KMS-11 (cell line): Measurements from ENCODE around the gene DOK4.

Experiments
- H2AFZ ChIP-seq: fragments of 200-600 bp; sonication (generic); 2 replicates; pipeline ENCODE4 v1.6.1; 2016; ENCODE audit warnings: antibody characterized with exemption, mixed run types, low read depth
- H3K27ac ChIP-seq: fragments of 200-600 bp; sonication (generic); 2 replicates; pipeline ENCODE4 v1.6.1; 2016; ENCODE audit warnings: mild to moderate bottlenecking, mixed run types
- H3K27me3 ChIP-seq: fragments of 200-600 bp; sonication (generic); 2 replicates; pipeline ENCODE4 v1.6.1; 2017; ENCODE audit warnings: mild to moderate bottlenecking, low read depth, mixed run types, moderate library complexity; ENCODE audit not compliant: insufficient read depth
- H3K36me3 ChIP-seq: fragments of 200-600 bp; sonication (generic); 2 replicates; pipeline ENCODE4 v1.6.1; 2017; ENCODE audit warnings: mild to moderate bottlenecking, mixed run types; ENCODE audit not compliant: insufficient read depth
- H3K4me1 ChIP-seq: fragments of 200-600 bp; sonication (generic); 2 replicates; pipeline ENCODE4 v1.6.1; 2016; ENCODE audit warnings: mild to moderate bottlenecking, low read depth, mixed run types; ENCODE audit not compliant: poor library complexity, severe bottlenecking
- H3K4me2 ChIP-seq: fragments of 200-600 bp; sonication (generic); 2 replicates; pipeline ENCODE4 v1.7.0; 2016; ENCODE audit warnings: mild to moderate bottlenecking, mixed run types
- H3K4me3 ChIP-seq: fragments of 200-600 bp; sonication (generic); IDR thresholded peaks from 2 replicates; pipeline ENCODE4 v1.6.1; 2017; ENCODE audit warnings: low read depth, low read length, mixed read lengths; ENCODE audit not compliant: insufficient read depth
- H3K79me2 ChIP-seq: fragments of 200-600 bp; sonication (generic); 2 replicates; pipeline ENCODE4 v1.6.1; 2016; ENCODE audit warnings: low read depth, mixed run types; ENCODE audit not compliant: insufficient read depth
- H3K9ac ChIP-seq: fragments of 200-600 bp; sonication (generic); 2 replicates; pipeline ENCODE4 v1.6.1; 2016; ENCODE audit warnings: mild to moderate bottlenecking, mixed run types
- H4K20me1 ChIP-seq: fragments of 200-600 bp; sonication (generic); 2 replicates; pipeline ENCODE4 v1.6.1; 2016; ENCODE audit warnings: mild to moderate bottlenecking, mixed run types; ENCODE audit not compliant: insufficient read depth
- CTCF ChIP-seq: fragments of 200-600 bp; sonication (generic); conservative IDR thresholded peaks from 2 replicates; pipeline ENCODE4 v1.6.1; 2017; ENCODE audit warnings: low read depth, mild to moderate bottlenecking, antibody characterized with exemption, low read length, moderate library complexity, mixed read lengths

DOK4 gene

GRCh38 chr16:57509231-57509923, 23.1 kb upstream of the DOK4 start:
- Histone ChIP-seq H2AFZ (no peak overlapping the region), H3K9ac (no peak overlapping the region), H3K27ac (no peak overlapping the region)

GRCh38 chr16:57508035-57508425, 21.7 kb upstream of the DOK4 start:
- no peak overlapping the region for H3K9ac ChIP-seq
- H3K27ac ChIP-seq = no peak overlapping the region
- no peaks in the 10 kb centered on the region for H3K27me3 ChIP-seq
- H3K4me1 ChIP-seq = no peaks in the 10 kb centered on the region
- TF ChIP-seq CTCF = no peak
- H4K20me1 ChIP-seq = no peaks in the 10 kb centered on the region
- no peak overlapping the region for H2AFZ ChIP-seq
- no peak overlapping the region for H3K4me2 ChIP-seq
- H3K36me3 ChIP-seq = no peaks in the 10 kb centered on the region
- no peaks in the 10 kb centered on the region for H3K79me2 ChIP-seq
- H3K4me3 ChIP-seq = no peak overlapping the region

More at GRCh38 chr16:57509231-57509923, 23.1 kb upstream of the DOK4 start:
- Histone ChIP-seq H3K4me2 (no peak overlapping the region), H4K20me1 (no peaks in the 10 kb centered on the region), H3K36me3 (no peaks in the 10 kb centered on the region), H3K79me2 (no peaks in the 10 kb centered on the region), H3K4me3 (no peak overlapping the region), H3K27me3 (no peaks in the 10 kb centered on the region), H3K4me1 (no peaks in the 10 kb centered on the region)
- TF ChIP-seq CTCF = no peak

DNA sequence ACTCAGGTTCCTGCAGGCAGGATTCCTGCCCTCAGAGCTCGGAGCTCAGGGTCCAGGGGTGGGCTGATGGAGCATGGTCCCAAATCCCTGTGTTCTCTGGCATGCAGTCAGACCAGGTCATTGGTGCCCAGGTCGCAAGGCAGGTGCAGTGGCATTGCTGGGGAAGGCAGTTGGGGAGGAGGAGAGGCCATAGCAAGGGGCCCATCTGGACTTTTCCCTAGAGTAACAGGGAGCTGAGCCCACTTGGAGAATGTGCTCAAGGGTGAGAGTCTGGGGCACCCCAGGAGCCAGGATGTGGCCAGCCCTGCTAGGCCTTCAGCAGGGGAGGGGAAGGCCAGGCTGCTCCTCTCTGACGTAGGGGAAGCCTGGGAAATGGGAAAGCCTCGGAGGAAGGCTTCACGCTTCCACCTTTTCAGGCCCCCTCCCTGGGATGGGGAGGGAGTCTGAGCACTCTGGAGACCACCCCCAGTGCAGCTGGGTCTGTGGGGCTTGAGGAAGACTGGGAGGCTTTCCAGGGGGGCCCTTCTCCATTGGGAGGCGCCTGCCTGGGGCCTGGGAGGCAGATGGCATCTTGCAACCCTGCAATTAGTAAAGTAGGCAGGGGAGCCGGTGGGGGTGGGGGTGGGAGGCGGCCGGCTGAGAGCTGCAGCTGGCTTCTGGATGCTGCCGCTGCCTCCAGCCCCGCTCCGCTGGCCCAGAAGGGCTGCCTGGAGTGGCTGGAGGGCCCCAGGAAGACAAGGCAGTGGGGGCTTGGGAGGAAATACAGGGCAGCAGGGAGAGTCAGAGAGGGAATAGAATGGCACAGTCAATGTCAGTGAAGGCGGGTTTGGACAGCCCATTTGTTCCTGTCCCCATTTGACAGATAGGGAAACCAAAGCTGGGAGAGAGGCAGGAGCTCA, 21.1 kb upstream of the DOK4 start:
- Histone ChIP-seq H3K27me3 (no peaks in the 10 kb centered on the region), H3K27ac (no peak overlapping the region), H3K36me3 (no peaks in the 10 kb centered on the region), H3K4me2 (no peak overlapping the region), H4K20me1 (no peaks in the 10 kb centered on the region), H3K4me1 (no peaks in the 10 kb centered on the region), H3K79me2 (no peaks in the 10 kb centered on the region), H2AFZ (no peak overlapping the region), H3K9ac (no peak overlapping the region), H3K4me3 (no peak overlapping the region)
- no peak for TF ChIP-seq CTCF

GRCh38 chr16:57505169-57505568, 18.9 kb upstream of the DOK4 start:
- no peaks in the 10 kb centered on the region for H4K20me1 ChIP-seq
- no peaks in the 10 kb centered on the region for H3K4me1 ChIP-seq
- H3K4me3 ChIP-seq = no peak overlapping the region
- H3K27me3 ChIP-seq = no peaks in the 10 kb centered on the region
- TF ChIP-seq CTCF = no peak
- H3K79me2 ChIP-seq = no peaks in the 10 kb centered on the region
- no peaks in the 10 kb centered on the region for H3K36me3 ChIP-seq
- no peak overlapping the region for H3K9ac ChIP-seq
- H3K27ac ChIP-seq = no peak overlapping the region
- no peak overlapping the region for H2AFZ ChIP-seq
- H3K4me2 ChIP-seq = no peak overlapping the region
